Fibroblast of the conjunctiva (primary cell): ENCODE measurements around the gene MAPKAP1.
"Not testable (repeated sequence)": the region's sequence is repeated elsewhere in the genome, so short reads cannot be mapped to it uniquely, and the experiment has no call there.

ENCODE experiments used
- DNase-seq: peaks from one replicate; pipeline ENCODE4 v3.0.0-alpha.2; 2010; ENCODE audit warnings: low read depth

The MAPKAP1 gene

GRCh38 chr9:125730168-125730567 is 23.2 kb upstream of the MAPKAP1 start:
- no peak for DNase-seq

DNA sequence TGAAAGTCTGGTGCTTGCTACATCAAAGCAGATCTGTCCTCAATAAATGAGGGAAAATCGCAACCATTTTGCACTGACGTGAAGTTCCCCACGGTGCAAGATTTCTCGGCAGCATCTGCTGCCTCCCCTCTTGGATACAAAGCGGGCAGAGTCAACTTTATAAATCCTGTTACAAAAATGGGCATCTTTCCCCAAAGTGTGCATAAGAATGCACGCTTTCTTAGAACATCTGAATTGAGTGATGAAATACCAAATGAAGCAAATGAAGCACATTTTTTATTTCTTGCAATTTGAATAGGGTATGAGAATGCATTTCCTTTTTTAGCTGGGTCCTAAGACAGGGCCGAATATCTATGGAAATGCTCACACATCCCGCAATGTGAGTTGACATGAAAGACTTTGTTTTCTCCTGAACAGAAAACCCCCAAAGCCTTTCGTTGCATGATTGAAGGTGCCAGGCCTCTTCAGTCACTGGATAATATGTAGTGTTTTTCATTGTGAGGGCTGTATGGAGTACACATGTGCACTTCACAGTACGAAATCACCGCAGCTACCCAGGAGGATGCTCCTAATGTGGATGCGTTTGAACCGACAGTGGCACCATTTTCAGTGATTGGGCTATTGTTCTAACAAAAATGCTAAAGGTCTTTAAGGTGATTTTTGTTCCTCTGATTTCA is 19.6 kb upstream of the MAPKAP1 start:
- DNase-seq, result no peak

GRCh38 chr9:125707472-125707804 is 430 bp upstream of the MAPKAP1 start:
- no peak for DNase-seq

GRCh38 chr9:125705893-125706292 is 1.1 kb downstream of the MAPKAP1 start:
- DNase-seq, result no peak

GRCh38 chr9:125703662-125704061 is 3.3 kb downstream of the MAPKAP1 start:
- no peak for DNase-seq

DNA sequence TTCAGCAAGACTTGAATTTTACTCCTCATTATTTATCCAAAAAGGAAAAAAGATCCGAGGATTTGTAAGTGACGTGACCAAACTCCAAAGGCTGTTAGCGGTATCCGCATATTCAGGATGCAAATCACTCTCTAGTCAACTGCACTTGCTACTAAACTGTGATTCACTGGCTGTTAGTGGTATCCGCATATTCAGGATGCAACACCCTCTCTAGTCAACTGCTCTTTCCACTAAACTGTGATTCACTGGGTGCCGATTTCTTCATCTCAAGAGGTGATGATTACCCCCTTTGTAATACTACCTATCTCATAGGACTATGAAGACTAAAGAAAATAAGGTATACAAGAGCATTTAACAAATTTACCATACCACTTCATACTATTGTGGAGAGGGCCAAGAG is 5.7 kb downstream of the MAPKAP1 start:
- DNase-seq, result peak; percentile 5

GRCh38 chr9:125700791-125701190 is 6.2 kb downstream of the MAPKAP1 start:
- DNase-seq, result no peak

DNA sequence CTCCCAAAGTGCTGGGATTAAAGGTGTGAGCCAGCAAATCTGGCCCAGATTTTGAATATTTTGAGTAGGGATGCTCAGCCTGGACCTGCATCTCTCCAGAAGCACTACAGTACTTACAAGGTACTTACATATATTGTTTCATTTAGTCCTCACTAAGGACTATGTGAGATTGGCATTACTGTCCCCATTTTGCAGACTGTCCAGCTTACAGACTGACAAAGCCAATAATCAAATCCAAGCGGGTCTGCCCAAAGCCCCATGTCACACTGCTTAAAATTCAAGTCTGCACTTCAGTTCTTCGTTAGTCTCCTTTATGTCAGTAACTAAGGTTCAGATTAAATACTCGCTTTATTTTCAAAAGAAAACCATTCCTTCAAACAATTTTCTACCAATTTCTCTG is 7.1 kb downstream of the MAPKAP1 start:
- DNase-seq, result no peak

- no peak for DNase-seq
Measured at GRCh38 chr9:125696106-125696647, 10.8 kb downstream of the MAPKAP1 start.

- DNase-seq, result not testable (repeated sequence)
Measured at GRCh38 chr9:125695548-125695947, 11.5 kb downstream of the MAPKAP1 start.

GRCh38 chr9:125694478-125694877 is 12.5 kb downstream of the MAPKAP1 start:
- no peak for DNase-seq

DNA sequence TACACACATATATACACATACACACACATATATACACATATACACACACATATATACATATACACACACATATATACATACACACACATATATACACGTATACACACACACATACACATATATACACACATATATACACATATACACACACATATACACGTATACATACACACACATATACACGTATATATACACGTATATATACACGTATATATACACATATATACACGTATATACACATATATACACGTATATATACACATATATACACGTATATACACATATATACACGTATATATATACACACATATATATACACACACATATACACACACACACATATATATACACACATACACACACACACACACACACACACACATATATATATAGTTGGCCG is 13.5 kb downstream of the MAPKAP1 start:
- not testable (repeated sequence) for DNase-seq

- no peak for DNase-seq
Measured at GRCh38 chr9:125691869-125692268, 15.1 kb downstream of the MAPKAP1 start.

DNA sequence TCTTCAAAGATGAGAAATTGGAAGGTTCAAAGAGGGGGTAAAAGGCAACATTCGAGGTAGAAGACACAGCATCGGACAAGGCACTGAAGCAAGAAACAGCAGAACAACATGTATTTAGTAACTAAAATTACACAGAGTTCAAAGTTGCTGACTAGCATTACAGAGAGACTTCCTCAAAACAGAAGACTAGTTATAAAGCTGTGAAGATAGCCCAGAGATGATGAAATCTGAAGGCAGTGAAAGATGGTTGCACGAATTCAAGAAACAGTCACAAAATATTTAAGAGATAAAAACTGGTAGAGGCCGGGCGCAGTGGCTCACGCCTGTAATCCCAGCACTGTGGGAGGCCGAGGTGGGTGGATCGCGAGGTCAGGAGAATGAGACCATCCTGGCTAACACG is 16.3 kb downstream of the MAPKAP1 start:
- no peak for DNase-seq

DNA sequence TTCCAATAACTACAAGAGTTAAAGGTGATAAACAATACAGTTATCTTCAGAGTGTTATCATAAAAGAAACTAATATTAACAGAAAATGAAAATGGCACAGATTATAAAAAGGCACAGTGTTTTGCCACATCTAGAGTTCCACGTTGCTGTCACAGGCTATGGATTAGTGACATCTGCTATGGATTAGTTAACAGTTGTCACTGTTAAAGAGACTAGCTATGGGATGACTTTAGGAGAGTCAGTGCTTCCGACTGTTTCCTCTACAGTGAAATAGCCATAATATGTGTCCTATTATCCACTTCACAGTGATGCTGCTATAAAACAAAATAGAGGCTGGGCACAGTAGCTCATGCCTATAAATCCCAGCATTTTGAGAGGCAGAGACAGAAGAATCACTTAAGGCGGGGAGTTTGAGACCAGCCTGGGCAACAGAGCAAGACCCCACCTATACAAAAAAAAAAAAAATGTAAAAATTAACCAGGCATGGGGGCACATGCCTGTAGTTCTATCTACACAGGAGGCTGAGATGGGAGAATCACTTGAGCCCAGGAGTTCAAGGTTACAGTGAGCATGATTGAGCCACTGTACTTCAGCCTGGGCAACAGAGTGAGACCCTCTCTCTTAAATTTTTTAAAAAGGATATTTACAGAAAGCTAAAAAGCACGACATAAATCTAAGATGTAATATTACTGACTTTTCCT is 19.7 kb downstream of the MAPKAP1 start:
- DNase-seq, result no peak

DNA sequence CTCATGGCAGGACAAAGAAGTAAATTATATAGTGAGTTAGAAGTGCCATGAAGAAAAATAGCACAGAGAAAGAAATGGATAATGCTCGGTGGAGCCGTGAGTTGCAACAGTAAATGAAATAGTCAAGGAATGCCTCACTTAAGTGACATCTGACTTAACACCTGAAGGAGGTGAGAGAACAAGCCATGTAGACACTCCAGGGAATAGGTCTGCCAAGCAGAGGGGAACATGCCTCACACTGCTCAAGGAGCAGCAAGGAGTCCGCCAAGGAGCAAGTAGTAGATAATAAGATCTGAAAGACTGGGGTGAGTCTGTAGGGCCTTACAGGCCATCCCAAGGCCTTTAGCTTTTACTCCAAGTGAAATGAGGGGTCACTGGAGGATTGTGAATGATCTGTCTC is 21.8 kb downstream of the MAPKAP1 start:
- DNase-seq, result no peak

DNA sequence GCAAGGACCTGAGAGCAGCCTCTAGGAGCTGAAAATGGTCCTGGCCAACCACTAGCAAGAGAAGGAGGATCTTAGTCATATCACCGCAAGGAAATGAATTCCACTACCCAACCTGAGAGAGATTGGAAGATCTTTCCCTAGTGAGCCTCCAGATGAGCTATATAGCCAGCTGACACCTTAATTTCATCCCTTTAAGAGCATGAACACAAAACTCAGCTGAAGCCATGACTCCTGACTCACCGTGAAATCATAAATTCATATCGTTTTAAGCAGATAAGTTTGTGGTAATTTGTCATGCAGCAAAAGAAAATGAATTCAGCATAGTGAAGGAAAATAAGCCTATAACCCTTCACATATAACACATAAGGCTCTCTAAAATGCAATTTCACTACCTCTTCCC is 23.5 kb downstream of the MAPKAP1 start:
- no peak for DNase-seq

DNA sequence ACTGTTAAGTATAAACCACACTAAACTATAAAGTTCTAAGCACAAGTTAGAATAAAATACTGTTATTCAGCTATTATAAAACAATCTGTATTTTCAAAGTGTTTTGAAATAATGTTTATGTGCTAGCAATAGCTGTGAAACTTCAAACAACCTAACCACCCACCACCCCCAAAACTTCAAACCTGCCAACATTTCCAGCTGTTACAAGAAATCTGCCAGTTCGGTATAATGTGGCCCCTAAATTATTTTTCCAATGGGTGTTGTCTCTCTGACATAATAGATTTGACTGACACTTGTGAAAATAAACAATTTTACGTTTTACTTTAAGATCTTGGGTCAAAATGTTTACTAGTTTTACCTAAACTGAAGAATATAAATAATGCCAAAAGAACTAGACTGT is 24.7 kb downstream of the MAPKAP1 start:
- DNase-seq, result no peak

DNA sequence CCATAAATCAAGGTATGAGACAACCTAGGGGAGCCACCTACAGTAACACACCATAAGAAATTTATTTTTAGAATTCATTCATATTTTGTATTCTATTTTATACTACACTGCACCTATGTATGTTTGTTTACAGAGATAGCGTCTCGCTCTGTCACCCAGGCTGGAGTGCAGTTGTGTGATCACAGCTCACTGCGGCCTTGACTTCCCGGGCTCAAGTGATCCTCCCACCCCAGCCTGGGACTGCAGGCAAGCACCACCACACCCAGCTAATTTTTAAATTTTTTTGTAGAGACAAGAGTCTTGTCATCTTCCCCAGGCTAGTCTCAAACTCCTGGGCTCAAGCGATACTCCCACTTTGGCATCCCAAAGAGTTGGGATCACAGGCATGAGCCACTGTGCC is 25.4 kb downstream of the MAPKAP1 start:
- DNase-seq, result no peak

DNA sequence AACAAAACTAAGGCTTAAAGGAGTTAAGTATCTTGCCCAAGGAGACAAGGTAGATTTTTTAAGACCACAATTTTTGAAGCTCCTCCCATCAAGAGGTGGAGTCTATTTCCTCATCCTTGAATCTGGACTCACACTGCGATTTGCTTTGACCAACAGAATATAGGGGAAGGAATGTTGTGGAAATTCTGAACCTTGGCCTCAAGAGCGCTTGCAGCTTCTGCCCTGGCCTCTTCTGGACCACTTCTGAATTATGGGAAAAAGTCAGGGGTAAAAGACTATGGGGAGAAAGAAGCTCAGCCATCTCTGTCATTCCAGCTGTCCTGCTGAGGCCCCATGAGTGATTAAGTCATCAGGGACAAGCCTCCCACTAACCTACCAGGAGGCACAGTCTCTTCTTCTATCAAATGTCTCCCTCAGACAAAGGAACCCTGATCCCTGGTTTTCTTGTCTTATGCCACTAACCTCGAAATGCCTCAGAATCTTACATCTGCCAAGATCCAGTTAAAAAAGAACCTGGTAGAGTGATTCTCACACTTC is 25.9 kb downstream of the MAPKAP1 start:
- no peak for DNase-seq

GRCh38 chr9:125680445-125680844 is 26.6 kb downstream of the MAPKAP1 start:
- no peak for DNase-seq

DNA sequence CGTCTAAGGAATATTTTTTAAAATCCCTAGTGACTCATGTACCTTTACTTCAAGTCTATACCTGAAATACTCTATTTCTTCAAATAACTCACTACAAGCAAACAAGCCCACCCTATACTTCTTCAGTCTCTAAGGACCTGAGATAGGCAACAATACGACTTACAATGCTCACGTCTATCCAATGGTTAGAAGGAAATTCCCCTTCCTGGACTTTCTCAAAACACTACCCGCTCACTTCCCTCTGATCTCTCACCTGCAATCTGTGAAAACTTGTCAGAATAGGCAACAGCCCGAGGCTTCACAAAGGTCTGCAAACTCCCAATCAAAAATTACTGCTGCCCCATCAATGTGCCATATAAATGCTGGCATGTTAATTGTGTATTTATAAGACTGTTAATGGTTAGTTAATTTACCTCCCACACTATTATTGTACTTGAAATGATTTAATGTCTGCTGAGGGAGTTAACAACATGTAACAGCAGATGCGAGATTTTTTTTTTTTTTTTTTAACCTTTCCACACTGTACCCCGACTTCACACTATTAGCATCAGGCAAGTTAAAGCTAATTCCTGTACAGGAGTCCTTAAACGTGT is 27.3 kb downstream of the MAPKAP1 start:
- no peak for DNase-seq
